ENCODE measurements around the gene OSBPL6.

DNA sequence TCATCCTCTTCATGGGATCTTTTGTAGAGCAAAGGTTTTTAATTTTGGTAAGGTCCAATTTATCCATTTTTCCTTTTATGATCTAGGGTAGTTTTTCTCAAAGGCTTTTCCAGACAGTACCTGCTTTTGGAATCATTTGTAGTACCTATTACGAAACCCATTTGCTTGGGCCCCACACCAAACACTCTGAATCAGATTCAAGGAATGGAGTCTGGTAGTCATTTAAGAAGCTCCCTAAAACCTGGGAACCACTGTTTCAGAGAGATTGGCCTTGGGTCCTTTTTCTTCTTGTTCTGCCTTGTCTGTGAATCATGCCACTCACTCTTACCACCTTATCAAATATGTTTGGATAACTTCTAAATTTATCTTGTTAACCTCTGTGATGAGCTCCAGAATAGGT is 40.3 kb downstream of the OSBPL6 start:
- TF ChIP-seq, protein P1, sequence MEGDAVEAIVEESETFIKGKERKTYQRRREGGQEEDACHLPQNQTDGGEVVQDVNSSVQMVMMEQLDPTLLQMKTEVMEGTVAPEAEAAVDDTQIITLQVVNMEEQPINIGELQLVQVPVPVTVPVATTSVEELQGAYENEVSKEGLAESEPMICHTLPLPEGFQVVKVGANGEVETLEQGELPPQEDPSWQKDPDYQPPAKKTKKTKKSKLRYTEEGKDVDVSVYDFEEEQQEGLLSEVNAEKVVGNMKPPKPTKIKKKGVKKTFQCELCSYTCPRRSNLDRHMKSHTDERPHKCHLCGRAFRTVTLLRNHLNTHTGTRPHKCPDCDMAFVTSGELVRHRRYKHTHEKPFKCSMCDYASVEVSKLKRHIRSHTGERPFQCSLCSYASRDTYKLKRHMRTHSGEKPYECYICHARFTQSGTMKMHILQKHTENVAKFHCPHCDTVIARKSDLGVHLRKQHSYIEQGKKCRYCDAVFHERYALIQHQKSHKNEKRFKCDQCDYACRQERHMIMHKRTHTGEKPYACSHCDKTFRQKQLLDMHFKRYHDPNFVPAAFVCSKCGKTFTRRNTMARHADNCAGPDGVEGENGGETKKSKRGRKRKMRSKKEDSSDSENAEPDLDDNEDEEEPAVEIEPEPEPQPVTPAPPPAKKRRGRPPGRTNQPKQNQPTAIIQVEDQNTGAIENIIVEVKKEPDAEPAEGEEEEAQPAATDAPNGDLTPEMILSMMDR (IDR thresholded peaks at IDR 0.05), result no peak
- no peak for TF ChIP-seq POLR2A (IDR thresholded peaks at IDR 0.05)

All from heart left ventricle (tissue), 13 donors.